Heart left ventricle (tissue), 16 donors: ENCODE results near the gene MYMK. TPM values are rescaled to one million over a fixed set of nuclear protein-coding genes. Genes with fewer than 3 reads are reported as not detected.

Experiments used
- ATAC-seq, 4 donors: fragments of 200-7000 bp; cut with Tn5 transposase; one replicate each; pipeline ENCODE4 v1.9.1; 2020 to 2022; ENCODE audit warnings: moderate library complexity in 4 of 4, mild to moderate bottlenecking in 3 of 4, moderate number of reproducible peaks in 1 of 4
- DNase-seq, 5 donors: peaks; one replicate each; pipeline ENCODE4 v3.0.0-alpha.2; 2020
- H3K27ac ChIP-seq, 12 donors: fragments of 200-600 bp; sonication (generic) in 4 of 12; one replicate each; pipeline versions ENCODE4 v1.5.0 to v1.8.0; 2016 to 2022; ENCODE audit warnings: mild to moderate bottlenecking in 2 of 12
- H3K27me3 ChIP-seq, 9 donors: fragments of 200-600 bp; sonication (generic) in 2 of 9; one replicate each; pipeline versions ENCODE4 v1.5.1 to v1.8.0; 2016 to 2022; ENCODE audit warnings: mild to moderate bottlenecking in 3 of 9
- H3K36me3 ChIP-seq, 9 donors: fragments of 200-600 bp; sonication (generic) in 2 of 9; one replicate each; pipeline versions ENCODE4 v1.5.0 to v1.8.0; 2018 to 2022; ENCODE audit warnings: mild to moderate bottlenecking in 2 of 9
- H3K4me1 ChIP-seq, 12 donors: fragments of 200-600 bp; sonication (generic) in 4 of 12; one replicate each; pipeline versions ENCODE4 v1.5.0 to v1.8.0; 2016 to 2022; ENCODE audit warnings: mild to moderate bottlenecking in 3 of 12
- H3K4me3 ChIP-seq, 12 donors: fragments of 200-600 bp; sonication (generic) in 4 of 12; one replicate each; pipeline versions ENCODE4 v1.5.0 to v1.8.0; 2017 to 2022; ENCODE audit warnings: mild to moderate bottlenecking in 9 of 12, moderate library complexity in 4 of 12
- H3K9me3 ChIP-seq, 12 donors: fragments of 200-600 bp; sonication (generic) in 4 of 12; one replicate each; pipeline versions ENCODE4 v1.5.0 to v1.8.0; 2016 to 2022; ENCODE audit warnings: mild to moderate bottlenecking in 1 of 12
- CTCF ChIP-seq, 12 donors: fragments of 200-600 bp; sonication (generic) in 4 of 12; IDR thresholded peaks; one replicate each; pipeline versions ENCODE4 v1.5.0 to v1.8.0; 2018 to 2022; ENCODE audit warnings: antibody characterized with exemption in 12 of 12, mild to moderate bottlenecking in 5 of 12
- POLR2A ChIP-seq, 2 donors: fragments of 450-650 bp; IDR thresholded peaks; one replicate each; pipeline ENCODE4 v1.6.1; 2017; ENCODE audit warnings: antibody characterized with exemption in 2 of 2, mild to moderate bottlenecking in 2 of 2, moderate library complexity in 2 of 2
- WGBS, 4 donors: extraction: QIAGEN DNeasy Blood & Tissue Kit in 2 of 4; methylation state at CpG; one replicate each; pipeline versions ENCODE4 v1.1.5 to v1.1.7; 2013 to 2018; 5-methylcytosine and 5-hydroxymethylcytosine counted together
- intact Hi-C, 10 donors: fragments of 100-400 bp; cut with DNase I; formaldehyde crosslinking; loops; one replicate each; pipeline versions ENCODE4 v1.11.1 to v1.14.2; 2022
- polyA plus RNA-seq, 2 donors: library from polyadenylated mRNA; stranded (reverse); fragments of 200-250 nt; gene quantifications; one replicate each; pipeline ENCODE4 v1.2.3, GENCODE V29; 2013
- total RNA-seq, 9 donors: library from RNA; depleted of rRNA in 2 of 9; stranded (reverse); fragments of >200 nt in 2 of 9; fragmentation: NEBNext Ultra II Directional in 3 of 9; extraction: Animal tissue kit (Norgen Biotek cat#: 25700) in 3 of 9; gene quantifications; one replicate each; pipeline versions ENCODE4 v1.1.0 to v1.2.4, GENCODE V29; 2016 to 2023
- donor health status: ischemic (EF 13 %, LVEDD 7.1; RV severe dilation, severe dysfunction).
- donor health status: healthy with polysubstance abuse.
- donor health status: DM: no; HTN: yes; CAD: no.
- donor health status: DM: no; HTN: no; CAD: no.
- donor health status: ischemic (EF 25% LVEDD 6.9; RV normal size, moderate dysfunction).
- donor health status: ischemic (EF 25% LVEDD 5.7; RV mildly dilated, moderate dysfunction).
- donor health status: healthy.
- donor health status: DM: yes; HTN: yes; CAD: no.
- donor health status: ischemic (EF 35%, LVEDD 5.7; RV mildly dilated, moderate dysfunction).
- donor health status: nonischemic (EF 11% LVEDD 7.7; RV severe dilation, severe dysfunction).
- donor health status: DM: yes; HTN: yes; CAD: no.
- donor health status: PGD.
- donor health status: ischemic (EF 29% LVEDD 5.4; RV normal size, mild dysfunction).
- donor health status: nonischemic (EF 23%, LVEDD 6.1; RV moderate dilation, normal function).

MYMK gene
- total and polyA plus RNA-seq, 11 donors = not detected

GRCh38 chr9:133473743-133474142, 51.0 kb downstream of the MYMK start:
- no peak for DNase-seq
- H3K4me3 ChIP-seq = no peak overlapping the region
- ATAC-seq = no peak
- no peaks in the 10 kb centered on the region for H3K27me3 ChIP-seq
- peaks cover 0 to 61% (median 9%) of the 10 kb centered on the region in 12 donors for H3K4me1 ChIP-seq
- 80 to 94% (median 92%) methylated on average over 1 to 20 of the region's 20 CpGs for WGBS, 4 donors
- no peaks in the 10 kb centered on the region for H3K9me3 ChIP-seq
- intact Hi-C loops = no loop called here
- peaks cover 0 to 50% (median 3%) of the 10 kb centered on the region in 9 donors for H3K36me3 ChIP-seq
- H3K27ac ChIP-seq = no peak overlapping the region
- TF ChIP-seq POLR2A (IDR thresholded peaks at IDR 0.05) (no peak), CTCF (IDR thresholded peaks at IDR 0.05) (no peak)

GRCh38 chr9:133472753-133473378, 51.9 kb downstream of the MYMK start:
- DNase-seq = no peak
- Histone ChIP-seq H3K27me3 (no peaks in the 10 kb centered on the region), H3K4me3 (no peak overlapping the region), H3K36me3 (peaks cover 0 to 50% (median 3%) of the 10 kb centered on the region in 9 donors), H3K4me1 (peaks cover 0 to 53% (median under 1%) of the 10 kb centered on the region in 12 donors), H3K27ac (no peak overlapping the region), H3K9me3 (no peaks in the 10 kb centered on the region)
- intact Hi-C loops = no loop called here
- TF ChIP-seq POLR2A (IDR thresholded peaks at IDR 0.05) = no peak
- no peak for TF ChIP-seq CTCF (IDR thresholded peaks at IDR 0.05)
- WGBS, 4 donors = 85 to 90% (median 86%) methylated on average over 6 to 19 of the region's 19 CpGs
- no peak for ATAC-seq

- Histone ChIP-seq H3K27me3 (no peaks in the 10 kb centered on the region), H3K4me3 (no peak overlapping the region), H3K9me3 (no peaks in the 10 kb centered on the region), H3K36me3 (peaks cover 0 to 50% (median 3%) of the 10 kb centered on the region in 9 donors), H3K27ac (no peak overlapping the region), H3K4me1 (peaks cover 0 to 47% (median 0%) of the 10 kb centered on the region in 12 donors)
- no peak for TF ChIP-seq CTCF (IDR thresholded peaks at IDR 0.05)
- no peak for TF ChIP-seq POLR2A (IDR thresholded peaks at IDR 0.05)
- DNase-seq = no peak
- intact Hi-C loops = no loop called here
- 87 to 91% (median 89%) methylated on average over 10 to 11 of the region's 11 CpGs for WGBS, 4 donors
- no peak for ATAC-seq
These were observed 52.5 kb downstream of the MYMK start for GRCh38 chr9:133472277-133472645.

- intact Hi-C loops = no loop called here
- no peak overlapping the region for H3K27ac ChIP-seq
- 84 to 91% (median 88%) methylated on average over 15 to 27 of the region's 27 CpGs for WGBS, 4 donors
- peaks cover 0 to 50% (median 3%) of the 10 kb centered on the region in 9 donors for H3K36me3 ChIP-seq
- H3K27me3 ChIP-seq = no peaks in the 10 kb centered on the region
- no peak for ATAC-seq
- TF ChIP-seq CTCF (IDR thresholded peaks at IDR 0.05) (no peak), POLR2A (IDR thresholded peaks at IDR 0.05) (no peak)
- H3K4me1 ChIP-seq = peaks cover 0 to 41% (median 0%) of the 10 kb centered on the region in 12 donors
- H3K9me3 ChIP-seq = no peaks in the 10 kb centered on the region
- H3K4me3 ChIP-seq = no peak overlapping the region
- DNase-seq = no peak
These were observed 53.0 kb downstream of the MYMK start for GRCh38 chr9:133471551-133472276.
